ENCODE results near the gene SLC12A6.

DNA sequence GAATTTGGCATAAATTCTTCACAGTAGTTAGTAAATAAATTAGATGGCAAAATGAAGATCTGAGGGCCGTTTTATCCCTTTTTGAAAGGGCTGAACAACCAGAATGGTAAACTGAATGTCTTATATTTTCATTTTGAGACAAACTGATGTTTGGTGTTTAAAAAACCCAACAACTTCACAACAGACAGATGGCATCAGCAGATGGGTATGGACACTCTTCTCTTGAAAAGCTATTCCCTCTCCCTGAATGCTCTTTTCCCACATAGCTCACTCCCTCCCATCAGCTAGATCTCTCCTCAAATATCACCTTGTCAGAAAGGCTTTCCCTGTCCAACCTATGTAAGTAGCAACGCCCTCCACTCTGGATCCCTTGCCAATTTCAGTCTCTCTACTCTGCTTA, 79.4 kb downstream of the SLC12A6 start:
- TF ChIP-seq, protein P1, sequence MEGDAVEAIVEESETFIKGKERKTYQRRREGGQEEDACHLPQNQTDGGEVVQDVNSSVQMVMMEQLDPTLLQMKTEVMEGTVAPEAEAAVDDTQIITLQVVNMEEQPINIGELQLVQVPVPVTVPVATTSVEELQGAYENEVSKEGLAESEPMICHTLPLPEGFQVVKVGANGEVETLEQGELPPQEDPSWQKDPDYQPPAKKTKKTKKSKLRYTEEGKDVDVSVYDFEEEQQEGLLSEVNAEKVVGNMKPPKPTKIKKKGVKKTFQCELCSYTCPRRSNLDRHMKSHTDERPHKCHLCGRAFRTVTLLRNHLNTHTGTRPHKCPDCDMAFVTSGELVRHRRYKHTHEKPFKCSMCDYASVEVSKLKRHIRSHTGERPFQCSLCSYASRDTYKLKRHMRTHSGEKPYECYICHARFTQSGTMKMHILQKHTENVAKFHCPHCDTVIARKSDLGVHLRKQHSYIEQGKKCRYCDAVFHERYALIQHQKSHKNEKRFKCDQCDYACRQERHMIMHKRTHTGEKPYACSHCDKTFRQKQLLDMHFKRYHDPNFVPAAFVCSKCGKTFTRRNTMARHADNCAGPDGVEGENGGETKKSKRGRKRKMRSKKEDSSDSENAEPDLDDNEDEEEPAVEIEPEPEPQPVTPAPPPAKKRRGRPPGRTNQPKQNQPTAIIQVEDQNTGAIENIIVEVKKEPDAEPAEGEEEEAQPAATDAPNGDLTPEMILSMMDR (IDR thresholded peaks at IDR 0.05): no peak
- no peak for TF ChIP-seq POLR2A (IDR thresholded peaks at IDR 0.05)

Measured in heart left ventricle (tissue), 13 donors.